Muscle layer of duodenum (tissue), 2 donors: ENCODE data around the gene UCN.
A peak's percentile ranks its signal among the peaks of the same experiment; 100 is the strongest.
"Not testable (repeated sequence)": the region's sequence is repeated elsewhere in the genome, so short reads cannot be mapped to it uniquely, and the experiment has no call there.

Experiments used
- H3K27ac ChIP-seq: one replicate; pipeline ENCODE4 v1.7.0; 2013; ENCODE audit warnings: mild to moderate bottlenecking, low read length
- H3K27me3 ChIP-seq: one replicate; pipeline ENCODE4 v1.7.0; 2013; ENCODE audit warnings: low read depth, mild to moderate bottlenecking, control low read depth, low read length
- H3K36me3 ChIP-seq, 2 donors: one replicate each; pipeline ENCODE4 v1.7.0; 2013; ENCODE audit warnings: low read length in 2 of 2, control low read depth in 1 of 2, mild to moderate bottlenecking in 1 of 2; ENCODE audit not compliant: insufficient read depth in 2 of 2, control insufficient read depth in 1 of 2
- H3K4me1 ChIP-seq, 2 donors: one replicate each; pipeline ENCODE4 v1.7.0; 2013; ENCODE audit warnings: low read length in 2 of 2, mild to moderate bottlenecking in 2 of 2, control low read depth in 1 of 2, moderate library complexity in 1 of 2; ENCODE audit not compliant: insufficient read depth in 2 of 2, control insufficient read depth in 1 of 2
- H3K4me3 ChIP-seq, 2 donors: one replicate each; pipeline ENCODE4 v1.7.0; 2013; ENCODE audit warnings: low read length in 2 of 2, low read depth in 1 of 2, mild to moderate bottlenecking in 1 of 2
- H3K9me3 ChIP-seq, 2 donors: one replicate each; pipeline ENCODE4 v1.7.0; 2013; ENCODE audit warnings: low read length in 2 of 2, control low read depth in 1 of 2, mild to moderate bottlenecking in 1 of 2; ENCODE audit not compliant: control insufficient read depth in 1 of 2
- donor health status: healthy.

The UCN gene

GRCh38 chr2:27335311-27335710 lies 27.1 kb upstream of the UCN start:
- no peak overlapping the region for H3K27ac ChIP-seq
- no peaks in the 10 kb centered on the region for H3K4me1 ChIP-seq
- no peaks in the 10 kb centered on the region for H3K9me3 ChIP-seq
- no peak overlapping the region for H3K4me3 ChIP-seq
- no peaks in the 10 kb centered on the region for H3K27me3 ChIP-seq
- peaks cover 50 to 73% of the 10 kb centered on the region in 2 donors for H3K36me3 ChIP-seq

GRCh38 chr2:27324720-27325119 lies 16.5 kb upstream of the UCN start:
- no peak overlapping the region for H3K27ac ChIP-seq
- no peaks in the 10 kb centered on the region for H3K27me3 ChIP-seq
- H3K4me3 ChIP-seq: no peak overlapping the region
- peaks cover 30 to 51% of the 10 kb centered on the region in 2 donors for H3K36me3 ChIP-seq
- H3K9me3 ChIP-seq: no peaks in the 10 kb centered on the region
- H3K4me1 ChIP-seq: peaks cover 5 to 14% of the 10 kb centered on the region in 2 donors

- H3K4me3 ChIP-seq: peak overlapping the region; percentile 78 to 84
- H3K9me3 ChIP-seq: no peaks in the 10 kb centered on the region
- H3K4me1 ChIP-seq: peaks cover 5 to 14% of the 10 kb centered on the region in 2 donors
- no peaks in the 10 kb centered on the region for H3K27me3 ChIP-seq
- peaks cover 20 to 42% of the 10 kb centered on the region in 2 donors for H3K36me3 ChIP-seq
- H3K27ac ChIP-seq: peak overlapping the region; percentile 93
Observed at GRCh38 chr2:27323596-27324285, 15.5 kb upstream of the UCN start.

GRCh38 chr2:27322766-27323595 lies 14.7 kb upstream of the UCN start, which contains the start of gene MPV17:
TSS of gene MPV17 (minus strand) at chr2:27323097. CDS start at chr2:27322517, 580 bp downstream.
- H3K4me3 ChIP-seq: peak within 1 kb of the TSS; percentile 78 to 84
- peaks cover 5 to 14% of the 10 kb centered on the region in 2 donors for H3K4me1 ChIP-seq
- peak within 1 kb of the TSS; percentile 93 for H3K27ac ChIP-seq
- H3K9me3 ChIP-seq: no peaks in the 10 kb centered on the region
- H3K36me3 ChIP-seq: peaks cover 13 to 34% of the 10 kb centered on the region in 2 donors
- H3K27me3 ChIP-seq: no peaks in the 10 kb centered on the region

- peaks cover 5 to 14% of the 10 kb centered on the region in 2 donors for H3K4me1 ChIP-seq
- no peaks in the 10 kb centered on the region for H3K27me3 ChIP-seq
- H3K9me3 ChIP-seq: no peaks in the 10 kb centered on the region
- peak overlapping the region; percentile 93 for H3K27ac ChIP-seq
- H3K4me3 ChIP-seq: peak overlapping the region; percentile 78 to 84
- peaks cover 11 to 30% of the 10 kb centered on the region in 2 donors for H3K36me3 ChIP-seq
Observed at GRCh38 chr2:27322301-27322765, 14.1 kb upstream of the UCN start.

- H3K4me1 ChIP-seq: peaks cover 5 to 14% of the 10 kb centered on the region in 2 donors
- peaks cover 3 to 28% of the 10 kb centered on the region in 2 donors for H3K36me3 ChIP-seq
- no peaks in the 10 kb centered on the region for H3K27me3 ChIP-seq
- no peak overlapping the region for H3K4me3 ChIP-seq
- no peak overlapping the region for H3K27ac ChIP-seq
- no peaks in the 10 kb centered on the region for H3K9me3 ChIP-seq
Observed at GRCh38 chr2:27320958-27321543, 12.8 kb upstream of the UCN start.

GRCh38 chr2:27319839-27320238 lies 11.6 kb upstream of the UCN start:
- H3K36me3 ChIP-seq: peaks cover 5 to 29% of the 10 kb centered on the region in 2 donors
- not testable (repeated sequence) for H3K9me3 ChIP-seq, H3K27ac ChIP-seq, H3K4me3 ChIP-seq, H3K27me3 ChIP-seq
- H3K4me1 ChIP-seq: peaks cover 5 to 14% of the 10 kb centered on the region in 2 donors

GRCh38 chr2:27316655-27317412 lies 8.6 kb upstream of the UCN start:
- Histone ChIP-seq H3K27ac (no peak overlapping the region), H3K36me3 (peaks cover 6 to 19% of the 10 kb centered on the region in 2 donors), H3K4me3 (no peak overlapping the region), H3K4me1 (peaks cover under 1% of the 10 kb centered on the region in 2 donors), H3K27me3 (no peaks in the 10 kb centered on the region), H3K9me3 (no peaks in the 10 kb centered on the region)

GRCh38 chr2:27315122-27315521 lies 6.9 kb upstream of the UCN start:
- H3K9me3 ChIP-seq: no peaks in the 10 kb centered on the region
- H3K4me3 ChIP-seq: no peak overlapping the region
- no peak overlapping the region for H3K27ac ChIP-seq
- no peaks in the 10 kb centered on the region for H3K27me3 ChIP-seq
- no peaks in the 10 kb centered on the region for H3K4me1 ChIP-seq
- peaks cover 11 to 23% of the 10 kb centered on the region in 2 donors for H3K36me3 ChIP-seq

GRCh38 chr2:27314709-27315108 lies 6.5 kb upstream of the UCN start:
- H3K4me3 ChIP-seq: no peak overlapping the region
- H3K27ac ChIP-seq: no peak overlapping the region
- H3K27me3 ChIP-seq: no peaks in the 10 kb centered on the region
- peaks cover 11 to 24% of the 10 kb centered on the region in 2 donors for H3K36me3 ChIP-seq
- H3K4me1 ChIP-seq: no peaks in the 10 kb centered on the region
- no peaks in the 10 kb centered on the region for H3K9me3 ChIP-seq
